GM21529 (cell line): Measurements from ENCODE around the gene YPEL4.
A peak's percentile ranks its signal among the peaks of the same experiment; 100 is the strongest.
"Not testable (repeated sequence)": the region's sequence is repeated elsewhere in the genome, so short reads cannot be mapped to it uniquely, and the experiment has no call there.

ENCODE experiments used
- ATAC-seq: cut with Tn5 transposase; IDR thresholded peaks from one replicate; pipeline ENCODE4 v1.9.1; 2021; ENCODE audit not compliant: unreplicated experiment

Gene YPEL4

DNA sequence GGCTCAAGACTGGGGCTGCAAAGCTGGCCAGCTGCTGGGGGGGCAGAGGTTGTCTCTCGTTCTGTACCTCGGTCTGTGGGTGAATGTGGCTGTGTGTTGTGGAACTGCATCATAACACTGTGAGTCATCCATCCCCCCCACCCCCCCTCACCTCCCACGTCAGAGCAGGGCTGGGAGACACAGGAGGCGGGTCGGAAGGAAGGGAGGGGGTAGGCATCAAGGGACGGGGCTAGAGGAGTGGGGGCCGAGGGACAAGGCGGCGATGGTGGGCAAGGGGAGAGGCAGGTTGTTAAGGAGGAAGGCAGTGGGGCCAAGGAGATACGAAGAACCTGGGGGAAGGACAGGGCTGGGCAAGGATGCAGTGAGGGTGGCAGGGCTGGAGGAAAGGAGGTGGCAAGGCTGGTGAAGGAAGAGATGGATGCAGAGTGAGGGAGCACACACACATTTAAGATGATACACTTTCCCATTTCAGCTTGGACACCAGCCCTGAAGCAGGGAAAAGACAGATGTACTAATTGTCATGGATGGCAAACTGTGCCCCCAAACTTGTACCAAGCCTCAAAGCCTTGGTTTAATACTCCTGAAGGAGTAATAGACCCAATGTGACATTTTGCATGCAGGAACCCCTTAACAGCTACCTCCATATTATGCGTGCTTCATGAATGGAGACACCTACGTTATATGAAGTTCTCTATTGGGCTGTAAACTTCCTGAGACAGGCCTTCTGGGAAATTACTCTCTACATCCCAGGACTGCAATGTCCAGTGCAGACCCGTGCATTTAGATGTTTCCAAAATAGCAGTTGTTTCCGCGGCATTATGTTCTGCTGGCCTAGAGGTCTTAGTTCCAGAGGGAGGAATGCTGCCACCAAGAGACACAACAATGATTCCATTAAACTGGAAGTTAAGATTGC lies at the start of gene YPEL4:
TSS of gene YPEL4 (minus strand) at position 87 of the 913 bp plus-strand sequence. CDS start 2,805 bp downstream, outside the sequence.
- ATAC-seq = no peak

- ATAC-seq = no peak
These were observed 49.2 kb upstream of the YPEL4 start for GRCh38 chr11:57698843-57699365.

- ATAC-seq = not testable (repeated sequence)
These were observed 40.8 kb upstream of the YPEL4 start for GRCh38 chr11:57690474-57690873.

- no peak for ATAC-seq
These were observed 31.5 kb upstream of the YPEL4 start for GRCh38 chr11:57681168-57681567.

DNA sequence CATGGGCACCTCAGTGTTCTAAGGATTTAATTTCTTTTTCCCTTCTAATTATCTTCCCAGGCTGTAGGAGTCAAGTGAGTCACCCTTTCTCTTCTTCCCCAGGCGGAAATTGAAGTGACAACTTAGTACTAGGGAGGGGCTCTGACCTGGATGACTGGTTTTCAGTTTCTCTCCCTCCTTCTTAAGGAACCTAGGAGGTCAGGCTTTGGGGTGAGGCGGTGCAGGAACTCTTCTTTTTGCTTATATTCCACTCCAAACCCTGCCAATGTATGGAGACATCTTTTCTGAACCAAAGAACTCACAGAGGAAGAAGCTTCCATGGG lies 30.8 kb upstream of the YPEL4 start:
- peak; percentile 43 for ATAC-seq

GRCh38 chr11:57679396-57679795 lies 29.7 kb upstream of the YPEL4 start:
- no peak for ATAC-seq

DNA sequence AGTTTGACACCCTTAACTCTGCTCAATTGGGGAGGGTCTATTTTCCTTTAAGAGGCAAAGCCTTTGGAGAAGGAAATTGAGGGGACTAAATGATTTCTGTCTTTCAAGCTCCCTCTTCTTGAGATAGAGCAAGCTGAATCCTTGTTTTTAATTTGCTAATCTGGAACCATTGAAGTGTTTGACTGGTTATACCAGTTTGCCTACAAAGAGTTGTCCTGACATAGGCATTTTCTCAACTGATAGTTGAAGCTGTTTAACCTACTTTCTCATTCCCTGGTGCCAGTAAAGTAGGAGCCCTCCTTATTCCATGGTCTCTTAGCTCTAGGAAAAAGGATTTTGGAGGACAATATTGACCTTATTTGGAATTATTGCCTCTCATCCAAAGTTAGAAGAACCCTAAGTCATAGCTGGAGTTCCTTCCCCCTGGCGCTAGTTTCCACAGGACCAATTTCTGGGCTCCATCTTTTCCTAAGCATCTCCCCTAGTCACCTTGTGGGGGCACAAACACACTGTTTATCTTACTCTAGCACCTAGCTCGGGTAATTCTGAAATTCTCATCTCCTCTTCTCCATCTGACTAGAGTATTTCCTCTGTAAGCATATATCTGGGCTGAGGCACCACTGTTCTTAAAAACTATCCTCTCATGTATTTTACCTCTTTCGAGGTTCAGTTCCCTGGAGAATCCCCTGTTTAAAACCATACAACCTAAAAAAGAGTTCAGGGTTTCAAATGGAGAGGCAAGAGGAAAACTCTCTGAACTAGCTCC lies 25.6 kb upstream of the YPEL4 start:
- no peak for ATAC-seq

GRCh38 chr11:57674251-57674650 lies 24.5 kb upstream of the YPEL4 start:
- no peak for ATAC-seq

- peak; percentile 7 for ATAC-seq
These were observed 18.7 kb upstream of the YPEL4 start for GRCh38 chr11:57668434-57668782.

DNA sequence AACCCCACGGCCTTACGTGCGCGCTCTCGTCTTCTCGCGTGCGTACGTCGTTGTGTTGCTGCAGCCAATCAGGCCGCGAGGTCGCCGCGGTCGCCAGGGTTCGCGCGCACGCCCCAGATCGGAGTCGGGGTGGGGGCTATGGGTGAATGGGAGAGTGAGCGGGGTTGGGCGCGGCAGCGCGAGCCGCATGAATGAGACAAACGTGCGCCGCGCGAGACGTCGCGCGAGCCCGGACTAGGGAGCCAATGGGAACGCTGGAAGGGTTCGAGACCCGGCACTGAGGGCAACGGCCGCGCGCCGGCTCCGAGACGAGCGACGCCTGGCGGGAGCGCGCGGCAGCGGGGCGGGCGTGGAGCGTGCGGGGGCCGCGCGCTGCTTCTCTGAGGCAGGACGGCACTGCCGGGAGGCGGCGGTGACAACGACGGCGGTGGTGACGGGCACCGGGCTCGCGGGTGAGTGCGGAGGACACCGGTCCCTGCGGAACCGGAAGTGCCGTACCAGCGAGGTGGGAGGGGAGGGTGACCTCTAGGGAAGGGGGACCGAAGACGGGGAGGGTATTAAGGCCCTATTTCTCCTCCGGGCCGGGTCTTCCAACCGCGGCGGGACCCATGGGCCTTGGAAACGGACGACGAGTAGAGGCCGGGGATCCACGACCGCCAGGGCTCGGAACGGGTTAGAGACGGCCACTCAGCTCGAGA lies 18.2 kb upstream of the YPEL4 start, which contains the start of gene ZDHHC5:
TSS of gene ZDHHC5 (plus strand) at position 379 of the 698 bp plus-strand sequence. CDS start 4,977 bp downstream, outside the sequence.
- ATAC-seq = peak; percentile 81

- ATAC-seq = peak; percentile 67
These were observed 17.5 kb upstream of the YPEL4 start for GRCh38 chr11:57667117-57667735.

DNA sequence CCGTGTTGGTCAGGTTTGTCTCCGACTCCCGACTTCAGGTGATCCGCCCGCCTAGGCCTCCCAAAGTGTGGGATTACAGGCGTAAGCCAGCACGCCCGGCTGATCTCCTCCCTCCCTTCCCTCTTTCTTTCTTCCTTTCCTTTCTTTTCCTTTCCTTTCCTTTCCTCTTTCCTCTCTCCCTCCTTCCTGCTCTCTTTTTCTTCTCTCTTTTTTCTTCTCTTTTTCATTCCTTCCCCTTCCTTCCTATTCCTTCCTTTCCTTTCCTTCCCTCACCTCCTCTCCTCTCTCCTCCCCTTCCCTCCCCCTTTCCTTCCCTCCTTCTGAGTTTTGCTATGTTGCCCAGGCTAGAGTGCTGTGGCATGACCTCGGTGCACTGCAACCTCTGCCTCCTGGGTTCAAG lies 14.3 kb upstream of the YPEL4 start:
- no peak for ATAC-seq

DNA sequence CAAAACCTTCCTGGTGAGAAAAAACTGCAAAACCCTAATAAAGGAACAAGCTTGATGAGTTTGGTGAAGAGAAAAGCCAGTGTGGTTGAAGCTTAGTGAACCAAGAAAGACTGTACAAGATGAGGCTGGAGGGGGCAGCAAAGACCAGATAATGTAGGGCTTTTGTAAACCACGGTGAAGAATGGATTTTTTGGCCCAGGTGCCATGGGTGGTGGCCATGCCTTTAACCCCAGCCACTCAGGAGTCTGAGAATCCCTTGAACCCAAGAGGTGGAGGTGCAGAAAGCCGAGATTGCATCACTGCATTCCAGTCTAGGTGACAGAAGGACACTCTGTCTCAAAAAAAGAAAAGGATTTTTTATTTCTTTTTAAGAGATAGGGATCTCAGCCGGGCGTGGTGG lies 13.2 kb upstream of the YPEL4 start:
- no peak for ATAC-seq

DNA sequence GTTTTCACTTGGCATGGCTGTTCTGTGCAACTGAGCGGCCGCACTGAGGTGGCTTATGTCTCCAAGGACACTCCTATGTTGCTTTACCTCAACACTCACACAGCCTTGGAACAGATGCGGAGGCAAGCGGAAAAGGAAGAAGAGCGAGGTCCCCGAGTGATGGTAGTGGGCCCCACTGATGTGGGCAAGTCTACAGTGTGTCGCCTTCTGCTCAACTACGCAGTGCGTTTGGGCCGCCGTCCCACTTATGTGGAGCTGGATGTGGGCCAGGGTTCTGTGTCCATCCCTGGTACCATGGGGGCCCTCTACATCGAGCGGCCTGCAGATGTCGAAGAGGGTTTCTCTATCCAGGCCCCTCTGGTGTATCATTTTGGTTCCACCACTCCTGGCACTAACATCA lies 10.0 kb upstream of the YPEL4 start:
- ATAC-seq = no peak

- no peak for ATAC-seq
These were observed 8.3 kb upstream of the YPEL4 start for GRCh38 chr11:57658023-57658361.

- peak; percentile 99 for ATAC-seq
These were observed 7.7 kb upstream of the YPEL4 start, which contains the start of gene CLP1 for GRCh38 chr11:57657194-57658022. Gene CLP1, plus strand, starts transcription at chr11:57657762. Its CDS starts 1,715 bp downstream, at chr11:57659477.

- ATAC-seq = no peak
These were observed 7.1 kb upstream of the YPEL4 start for GRCh38 chr11:57656885-57657193.

GRCh38 chr11:57653163-57653562 lies 3.5 kb upstream of the YPEL4 start:
- no peak for ATAC-seq

GRCh38 chr11:57652662-57653061 lies 3.0 kb upstream of the YPEL4 start:
- ATAC-seq = no peak

- ATAC-seq = not testable (repeated sequence)
These were observed 2.5 kb upstream of the YPEL4 start for GRCh38 chr11:57652230-57652629.
